HepG2 (cell line): ENCODE measurements around the gene PIEZO2.

Experiments used
- ARNT ChIP-seq: fragments of 450-650 bp; IDR thresholded peaks from 2 replicates; pipeline ENCODE4 v1.6.1; 2017
- CEBPZ ChIP-seq: IDR thresholded peaks from 2 replicates; pipeline ENCODE4 v1.6.1; 2012; ENCODE audit warnings: low read length, improper control_type of control experiment
- CREB1 ChIP-seq, 2 experiments: fragments of 450-650 bp in 1 of 2; IDR thresholded peaks; 2 replicates each; pipeline ENCODE4 v1.6.1; 2016 to 2017; ENCODE audit warnings: control low read depth in 1 of 2, mild to moderate bottlenecking in 1 of 2, missing compliant biosample characterization in 1 of 2, missing genetic modification characterization in 1 of 2
- EZH2 ChIP-seq: conservative IDR thresholded peaks from 2 replicates; pipeline ENCODE4 v1.6.1; 2012; ENCODE audit warnings: mild to moderate bottlenecking, low read depth, low read length, moderate library complexity
- KDM5B ChIP-seq: sonication (generic); formaldehyde crosslinking; IDR thresholded peaks from 2 replicates; pipeline ENCODE4 v1.4.0; 2020; ENCODE audit warnings: missing genetic modification reagents, mild to moderate bottlenecking, borderline replicate concordance
- REST ChIP-seq, 2 experiments: IDR thresholded peaks; 2 replicates each; pipeline ENCODE4 v1.6.1; 2011 to 2012; ENCODE audit warnings: low read length in 2 of 2, borderline replicate concordance in 1 of 2, low read depth in 1 of 2, mild to moderate bottlenecking in 1 of 2, moderate library complexity in 1 of 2
- ZFP36 ChIP-seq: fragments of 150-350 bp; IDR thresholded peaks from 2 replicates; pipeline ENCODE4 v1.6.1; 2018; ENCODE audit warnings: borderline replicate concordance, low read length, low read depth; ENCODE audit not compliant: partially characterized antibody
- TF ChIP-seq, protein P1 (sequence below): sonication (generic); formaldehyde crosslinking; IDR thresholded peaks from 2 replicates; pipeline ENCODE4 v1.5.0; 2020; ENCODE audit warnings: mild to moderate bottlenecking, missing genetic modification reagents, moderate library complexity

DNA sequence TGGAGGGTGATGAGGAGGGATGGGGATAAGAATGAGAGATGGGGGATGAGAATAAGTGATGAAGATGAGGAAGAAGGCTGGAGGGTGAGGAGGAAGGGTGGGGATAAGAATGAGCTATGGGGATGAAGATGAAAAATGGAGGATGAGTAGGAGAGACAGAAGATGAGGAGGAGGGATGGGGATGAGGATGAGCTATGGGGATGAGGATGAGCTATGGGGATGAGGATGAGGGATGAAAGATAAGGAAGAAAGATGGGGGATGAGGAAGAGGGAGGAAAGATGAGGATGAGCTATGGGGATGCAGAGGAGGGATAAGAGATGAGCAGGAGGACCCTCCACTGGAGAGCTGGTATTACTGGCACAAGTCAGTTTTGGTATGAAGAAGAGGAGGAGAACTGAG, 392.0 kb downstream of the PIEZO2 start:
- TF ChIP-seq EZH2 (no peak), CEBPZ (no peak), REST (IDR thresholded peaks at IDR 0.05; ENCODE audit: borderline replicate concordance in 1 of 2, low read depth in 1 of 2, low read length in 2 of 2) (no peak), CREB1 (IDR thresholded peaks at IDR 0.05) (no peak), CREB1 (CRISPR knock-in tag; IDR thresholded peaks at IDR 0.05) (no peak), ARNT (no peak), KDM5B (no peak), ZFP36 (no peak)
- TF ChIP-seq, protein P1, sequence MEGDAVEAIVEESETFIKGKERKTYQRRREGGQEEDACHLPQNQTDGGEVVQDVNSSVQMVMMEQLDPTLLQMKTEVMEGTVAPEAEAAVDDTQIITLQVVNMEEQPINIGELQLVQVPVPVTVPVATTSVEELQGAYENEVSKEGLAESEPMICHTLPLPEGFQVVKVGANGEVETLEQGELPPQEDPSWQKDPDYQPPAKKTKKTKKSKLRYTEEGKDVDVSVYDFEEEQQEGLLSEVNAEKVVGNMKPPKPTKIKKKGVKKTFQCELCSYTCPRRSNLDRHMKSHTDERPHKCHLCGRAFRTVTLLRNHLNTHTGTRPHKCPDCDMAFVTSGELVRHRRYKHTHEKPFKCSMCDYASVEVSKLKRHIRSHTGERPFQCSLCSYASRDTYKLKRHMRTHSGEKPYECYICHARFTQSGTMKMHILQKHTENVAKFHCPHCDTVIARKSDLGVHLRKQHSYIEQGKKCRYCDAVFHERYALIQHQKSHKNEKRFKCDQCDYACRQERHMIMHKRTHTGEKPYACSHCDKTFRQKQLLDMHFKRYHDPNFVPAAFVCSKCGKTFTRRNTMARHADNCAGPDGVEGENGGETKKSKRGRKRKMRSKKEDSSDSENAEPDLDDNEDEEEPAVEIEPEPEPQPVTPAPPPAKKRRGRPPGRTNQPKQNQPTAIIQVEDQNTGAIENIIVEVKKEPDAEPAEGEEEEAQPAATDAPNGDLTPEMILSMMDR (CRISPR knock-in tag), result no peak
